GM23248 (cell line): ENCODE measurements around the gene RIC1. TPM values are rescaled to one million over a fixed set of nuclear protein-coding genes. Genes with fewer than 3 reads are reported as not detected.
A peak's percentile ranks its signal among the peaks of the same experiment; 100 is the strongest.
"Not testable (repeated sequence)": the region's sequence is repeated elsewhere in the genome, so short reads cannot be mapped to it uniquely, and the experiment has no call there.

Source experiments
- DNase-seq: peaks from one replicate; pipeline ENCODE4 v3.0.0-alpha.2; 2015
- H2AFZ ChIP-seq: fragments of 200-600 bp; sonication (generic); 2 replicates; pipeline ENCODE4 v1.6.1; 2016; ENCODE audit warnings: antibody characterized with exemption
- H3F3A ChIP-seq: fragments of 200-600 bp; sonication (generic); 2 replicates; pipeline ENCODE4 v1.6.1; 2016; ENCODE audit warnings: mild to moderate bottlenecking, antibody characterized with exemption, mixed run types; ENCODE audit not compliant: insufficient read depth
- H3K27ac ChIP-seq: fragments of 200-600 bp; sonication (generic); 2 replicates; pipeline ENCODE4 v1.5.1; 2016; ENCODE audit warnings: mild to moderate bottlenecking
- H3K27me3 ChIP-seq: fragments of 200-600 bp; sonication (generic); replicated peaks from 2 replicates; pipeline ENCODE4 v1.6.1; 2016; ENCODE audit warnings: mild to moderate bottlenecking; ENCODE audit not compliant: insufficient read depth
- H3K36me3 ChIP-seq: fragments of 200-600 bp; sonication (generic); 2 replicates; pipeline ENCODE4 v1.6.1; 2016; ENCODE audit warnings: low read depth, mild to moderate bottlenecking
- H3K4me1 ChIP-seq: fragments of 200-600 bp; sonication (generic); 2 replicates; pipeline ENCODE4 v1.6.1; 2016; ENCODE audit warnings: mild to moderate bottlenecking; ENCODE audit not compliant: insufficient read depth
- H3K4me2 ChIP-seq: fragments of 200-600 bp; sonication (generic); one replicate; pipeline ENCODE4 v1.6.1; 2016; ENCODE audit warnings: mild to moderate bottlenecking; ENCODE audit not compliant: unreplicated experiment
- H3K4me3 ChIP-seq: fragments of 200-600 bp; sonication (generic); 2 replicates; pipeline ENCODE4 v1.5.1; 2016; ENCODE audit warnings: mild to moderate bottlenecking
- H3K79me2 ChIP-seq: fragments of 200-600 bp; sonication (generic); 2 replicates; pipeline ENCODE4 v1.6.1; 2016; ENCODE audit warnings: mild to moderate bottlenecking; ENCODE audit not compliant: insufficient read depth
- H3K9ac ChIP-seq: fragments of 200-600 bp; sonication (generic); 2 replicates; pipeline ENCODE4 v1.6.1; 2016; ENCODE audit warnings: mild to moderate bottlenecking
- H3K9me2 ChIP-seq: fragments of 200-600 bp; sonication (generic); 2 replicates; pipeline ENCODE4 v1.6.1; 2016; ENCODE audit warnings: mixed run types, mild to moderate bottlenecking, moderate library complexity; ENCODE audit not compliant: insufficient read depth
- H3K9me3 ChIP-seq: fragments of 200-600 bp; sonication (generic); one replicate; pipeline ENCODE4 v1.6.1; 2017; ENCODE audit warnings: low read depth
- H4K20me1 ChIP-seq: fragments of 200-600 bp; sonication (generic); 2 replicates; pipeline ENCODE4 v1.6.0; 2016; ENCODE audit not compliant: insufficient read depth
- EZH2 ChIP-seq: fragments of 200-600 bp; sonication (generic); IDR thresholded peaks from 2 replicates; pipeline ENCODE4 v1.6.1; 2018; ENCODE audit warnings: antibody characterized with exemption, mild to moderate bottlenecking; ENCODE audit not compliant: insufficient read depth, poor library complexity, severe bottlenecking
- EZH2phosphoT487 ChIP-seq: fragments of 200-600 bp; sonication (generic); IDR thresholded peaks from 2 replicates; pipeline ENCODE4 v1.6.1; 2018; ENCODE audit warnings: antibody characterized with exemption, moderate library complexity, mild to moderate bottlenecking, low read depth; ENCODE audit not compliant: insufficient read depth
- WGBS, 2 experiments: methylation state at CpG; one replicate each; pipeline ENCODE4 v1.1.6; 2015 to 2017; ENCODE audit warnings: low lambda C conversion rate in 2 of 2, low coverage in 1 of 2; ENCODE audit errors: missing lambda C conversion rate in 2 of 2; 5-methylcytosine and 5-hydroxymethylcytosine counted together
- in situ Hi-C: fragments of 300-500 bp; cut with MboI; formaldehyde crosslinking; loops from 2 replicates; pipeline ENCODE4 v1.15.0; 2020
- polyA plus RNA-seq: library from polyadenylated mRNA; unstranded; fragments of >200 nt; fragmentation: Nextera tagmentation; extraction: Ambion mirVana; gene quantifications from 2 replicates; pipeline ENCODE4 v1.2.1, GENCODE V29; 2016
- total RNA-seq: library from RNA; depleted of rRNA; stranded (reverse); fragments of >200 nt; shearing (Covaris generic); gene quantifications from 2 replicates; pipeline ENCODE4 v1.2.3, GENCODE V29; 2014

The RIC1 gene
- total and polyA plus RNA-seq, 2 experiments from 2014 or later = 13.0 to 48.7 TPM

- whole genome bisulfite sequencing, 2 experiments = 95 to 100% methylated on average over 1 of the region's 1 CpG
- Histone ChIP-seq H3K4me3 (no peak overlapping the region), H3K27ac (no peak overlapping the region), H3K79me2 (no peaks in the 10 kb centered on the region), H3K4me1 (no peaks in the 10 kb centered on the region), H3K9me2 (no peaks in the 10 kb centered on the region), H3F3A (peaks cover 11% of the 10 kb centered on the region), H3K27me3 (no peaks in the 10 kb centered on the region), H4K20me1 (no peaks in the 10 kb centered on the region), H3K4me2 (no peak overlapping the region), H2AFZ (no peak overlapping the region), H3K9me3 (no peaks in the 10 kb centered on the region), H3K36me3 (no peaks in the 10 kb centered on the region), H3K9ac (no peak overlapping the region)
- DNase-seq = no peak
- TF ChIP-seq EZH2 (no peak), EZH2phosphoT487 (no peak)
- in situ Hi-C loops = no loop called here
Measured at GRCh38 chr9:5793812-5794211, 164.9 kb downstream of the RIC1 start.

GRCh38 chr9:5796298-5796697 is 167.4 kb downstream of the RIC1 start:
- Histone ChIP-seq H3K79me2 (no peaks in the 10 kb centered on the region), H4K20me1 (no peaks in the 10 kb centered on the region), H3K9me3 (no peaks in the 10 kb centered on the region), H3K27ac (no peak overlapping the region), H3K9ac (no peak overlapping the region), H3F3A (peaks cover 11% of the 10 kb centered on the region), H3K4me3 (no peak overlapping the region), H2AFZ (no peak overlapping the region), H3K4me1 (0 out of 2 replicates have a peak, but pooled peaks cover 3% of the 10 kb centered on the region), H3K4me2 (no peak overlapping the region), H3K27me3 (no peaks in the 10 kb centered on the region), H3K9me2 (no peaks in the 10 kb centered on the region), H3K36me3 (no peaks in the 10 kb centered on the region)
- no peak for DNase-seq
- in situ Hi-C loops = no loop called here
- 96 to 98% methylated on average over 2 of the region's 2 CpGs for WGBS, 2 experiments
- TF ChIP-seq EZH2phosphoT487 (no peak), EZH2 (no peak)

GRCh38 chr9:5798581-5798980 is 169.7 kb downstream of the RIC1 start:
- H3K9ac ChIP-seq = no peak overlapping the region
- H3K27me3 ChIP-seq = no peaks in the 10 kb centered on the region
- no peak overlapping the region for H3K4me3 ChIP-seq
- DNase-seq = no peak
- no peaks in the 10 kb centered on the region for H3K9me2 ChIP-seq
- H3F3A ChIP-seq = peaks cover 8% of the 10 kb centered on the region
- no peaks in the 10 kb centered on the region for H3K36me3 ChIP-seq
- no peak overlapping the region for H3K4me2 ChIP-seq
- in situ Hi-C loops = no loop called here
- TF ChIP-seq EZH2 = no peak
- TF ChIP-seq EZH2phosphoT487 = no peak
- 51 to 53% methylated on average over 2 of the region's 2 CpGs for WGBS, 2 experiments
- H3K9me3 ChIP-seq = no peaks in the 10 kb centered on the region
- no peak overlapping the region for H3K27ac ChIP-seq
- H4K20me1 ChIP-seq = no peaks in the 10 kb centered on the region
- H3K79me2 ChIP-seq = no peaks in the 10 kb centered on the region
- no peak overlapping the region for H2AFZ ChIP-seq
- 0 out of 2 replicates have a peak, but pooled peaks cover 3% of the 10 kb centered on the region for H3K4me1 ChIP-seq

GRCh38 chr9:5799314-5799713 is 170.4 kb downstream of the RIC1 start:
- H3K27ac ChIP-seq = no peak overlapping the region
- in situ Hi-C loops = no loop called here
- no peaks in the 10 kb centered on the region for H3K79me2 ChIP-seq
- H3K9me3 ChIP-seq = no peaks in the 10 kb centered on the region
- peaks cover under 1% of the 10 kb centered on the region; the same call in 1 of the 2 replicates for H3F3A ChIP-seq
- peak overlapping the region; percentile 59 for H2AFZ ChIP-seq
- no peak overlapping the region for H3K4me3 ChIP-seq
- TF ChIP-seq EZH2phosphoT487 = no peak
- H4K20me1 ChIP-seq = no peaks in the 10 kb centered on the region
- peak; percentile 67 for DNase-seq
- 0 out of 2 replicates have a peak, but pooled peaks cover 3% of the 10 kb centered on the region for H3K4me1 ChIP-seq
- H3K4me2 ChIP-seq = peak overlapping the region; percentile 56
- peak overlapping the region; percentile 23; the same call in 1 of the 2 replicates for H3K9ac ChIP-seq
- no peaks in the 10 kb centered on the region for H3K27me3 ChIP-seq
- 31 to 32% methylated on average over 5 of the region's 5 CpGs for WGBS, 2 experiments
- H3K36me3 ChIP-seq = no peaks in the 10 kb centered on the region
- H3K9me2 ChIP-seq = no peaks in the 10 kb centered on the region

- H3K27ac ChIP-seq, H3K4me3 ChIP-seq, H3F3A ChIP-seq, H3K9me2 ChIP-seq, H3K4me1 ChIP-seq, DNase-seq, H2AFZ ChIP-seq, H3K79me2 ChIP-seq, H3K36me3 ChIP-seq, H3K9ac ChIP-seq, H3K27me3 ChIP-seq, H4K20me1 ChIP-seq, in situ Hi-C loops, H3K4me2 ChIP-seq, H3K9me3 ChIP-seq: not testable (repeated sequence)
- 79 to 82% methylated on average over 7 of the region's 7 CpGs for WGBS, 2 experiments
Measured at GRCh38 chr9:5800378-5800777, 171.5 kb downstream of the RIC1 start.
